ENCODE results near the gene EIF5. TPM values are rescaled to one million over a fixed set of nuclear protein-coding genes. Genes with fewer than 3 reads are reported as not detected.

The EIF5 gene
- polyA plus RNA-seq, 1 donor (not counting 4 experiments of a cell fraction or from before 2014, with no cell fraction given), result 221 TPM

DNA sequence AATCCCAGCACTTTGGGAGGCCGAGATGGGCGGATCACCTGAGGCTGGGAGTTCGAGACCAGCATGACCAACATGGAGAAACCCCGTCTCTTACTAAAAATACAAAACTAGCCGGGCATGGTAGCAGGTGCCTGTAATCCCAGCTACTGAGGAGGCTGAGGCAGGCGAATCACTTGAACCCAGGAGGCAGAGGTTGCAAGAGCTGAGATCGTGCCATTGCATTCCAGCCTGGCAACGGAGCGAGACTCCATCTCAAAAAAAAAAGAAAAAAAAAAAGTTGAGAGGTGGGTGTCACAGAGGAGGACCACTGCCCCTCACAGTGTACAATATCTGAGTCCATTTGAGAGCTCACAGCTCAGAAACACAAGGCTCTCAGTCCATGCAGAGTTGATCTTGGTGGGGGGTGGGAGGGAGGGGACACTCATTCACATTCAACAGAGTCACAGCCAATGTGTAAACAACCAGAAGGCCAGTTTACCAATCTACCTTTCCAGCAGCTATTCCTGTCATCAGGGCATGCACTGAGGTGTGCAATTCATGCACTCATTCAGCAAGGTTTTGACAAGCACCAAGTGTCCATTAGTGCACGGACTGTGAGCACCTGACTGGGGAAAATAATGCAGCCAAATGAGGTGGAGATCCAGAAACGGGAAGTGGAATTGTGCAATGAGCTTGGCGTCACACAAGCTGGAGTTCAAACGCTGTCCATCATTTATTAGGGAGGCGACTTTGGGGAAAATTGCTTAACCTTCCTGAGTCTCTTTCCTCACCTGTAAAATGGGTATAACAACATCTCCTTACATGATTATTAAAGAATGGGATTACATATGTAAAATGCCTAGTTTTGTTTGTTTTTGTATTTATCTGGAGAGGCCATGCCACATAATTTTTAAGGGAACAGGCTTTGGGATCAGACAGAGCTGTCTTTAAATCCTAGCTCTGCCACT is 4.4 kb upstream of the EIF5 start:
- FAIRE-seq (no peak), DNase-seq (ENCODE audit: low read depth, low spot score) (no peak)
- no peak overlapping the region for H2AFZ ChIP-seq (ENCODE audit: control insufficient read depth, low read length)
- H3K36me3 ChIP-seq (ENCODE audit: control insufficient read depth in 2 of 2, extremely low read depth in 1 of 2, insufficient read depth in 2 of 2, low read length in 2 of 2), result no peaks in the 10 kb centered on the region
- dilution Hi-C loops (cut with MboI; ENCODE audit: extremely low pct_ligation_motif_present, low sequenced_read_pairs), result no loop called here
- no peak overlapping the region for H3K4me3 ChIP-seq (ENCODE audit: control insufficient read depth in 2 of 3, extremely low read depth in 1 of 3, insufficient read depth in 2 of 3, low read depth in 1 of 3, low read length in 3 of 3)
- peaks cover 8% of the 10 kb centered on the region for H3K4me1 ChIP-seq (ENCODE audit: control insufficient read depth, extremely low read depth, insufficient read depth, low read length)
- no peak overlapping the region for H3K9ac ChIP-seq (ENCODE audit: control insufficient read depth, extremely low read depth, insufficient read depth, low read length)
- no peak overlapping the region for H3K27ac ChIP-seq (ENCODE audit: control insufficient read depth, insufficient read depth, low read length)
- H3K9me1 ChIP-seq (ENCODE audit: control insufficient read depth, extremely low read depth, insufficient read depth, low read length), result no peaks in the 10 kb centered on the region
- no peak overlapping the region for H3K4me2 ChIP-seq (ENCODE audit: control insufficient read depth, extremely low read depth, insufficient read depth, low read depth, low read length)
- no peaks in the 10 kb centered on the region for H4K20me1 ChIP-seq (ENCODE audit: control insufficient read depth, extremely low read depth, insufficient read depth, low read length)
- no peaks in the 10 kb centered on the region for H3K9me3 ChIP-seq (ENCODE audit: control insufficient read depth, low read depth, low read length)
- TF ChIP-seq EZH2 (IDR thresholded peaks at IDR 0.05; ENCODE audit: low read length) (no peak), CTCF (optimal IDR thresholded peaks at IDR 0.05 in 1 of 3, IDR thresholded peaks at IDR 0.05 in 1 of 3, conservative IDR thresholded peaks at IDR 0.05 in 1 of 3; ENCODE audit: extremely low read depth in 1 of 3, insufficient read depth in 2 of 3, low read length in 3 of 3) (no peak)
- peaks cover 5% of the 10 kb centered on the region for H3K27me3 ChIP-seq (ENCODE audit: control insufficient read depth, extremely low read depth, insufficient read depth, low read length)
- peaks cover 10% of the 10 kb centered on the region for H3K79me2 ChIP-seq (ENCODE audit: control insufficient read depth, insufficient read depth, low read length)

- TF ChIP-seq EZH2 (IDR thresholded peaks at IDR 0.05; ENCODE audit: low read length), result no peak
- no peak for TF ChIP-seq CTCF (optimal IDR thresholded peaks at IDR 0.05 in 1 of 3, IDR thresholded peaks at IDR 0.05 in 1 of 3, conservative IDR thresholded peaks at IDR 0.05 in 1 of 3; ENCODE audit: extremely low read depth in 1 of 3, insufficient read depth in 2 of 3, low read length in 3 of 3)
- Histone ChIP-seq H3K9me1 (ENCODE audit: control insufficient read depth, extremely low read depth, insufficient read depth, low read length) (no peaks in the 10 kb centered on the region), H2AFZ (ENCODE audit: control insufficient read depth, low read length) (no peak overlapping the region), H3K4me2 (ENCODE audit: control insufficient read depth, extremely low read depth, insufficient read depth, low read depth, low read length) (no peak overlapping the region), H3K9me3 (ENCODE audit: control insufficient read depth, low read depth, low read length) (no peaks in the 10 kb centered on the region), H3K27ac (ENCODE audit: control insufficient read depth, insufficient read depth, low read length) (no peak overlapping the region), H3K4me1 (ENCODE audit: control insufficient read depth, extremely low read depth, insufficient read depth, low read length) (peaks cover 11% of the 10 kb centered on the region), H4K20me1 (ENCODE audit: control insufficient read depth, extremely low read depth, insufficient read depth, low read length) (peaks cover 8% of the 10 kb centered on the region), H3K79me2 (ENCODE audit: control insufficient read depth, insufficient read depth, low read length) (peaks cover 18% of the 10 kb centered on the region), H3K36me3 (ENCODE audit: control insufficient read depth in 2 of 2, extremely low read depth in 1 of 2, insufficient read depth in 2 of 2, low read length in 2 of 2) (peaks cover 4 to 7% of the 10 kb centered on the region in 2 experiments), H3K9ac (ENCODE audit: control insufficient read depth, extremely low read depth, insufficient read depth, low read length) (no peak overlapping the region), H3K4me3 (ENCODE audit: control insufficient read depth in 2 of 3, extremely low read depth in 1 of 3, insufficient read depth in 2 of 3, low read depth in 1 of 3, low read length in 3 of 3) (no peak overlapping the region), H3K27me3 (ENCODE audit: control insufficient read depth, extremely low read depth, insufficient read depth, low read length) (peaks cover 5% of the 10 kb centered on the region)
- DNase-seq (ENCODE audit: low read depth, low spot score), result no peak
- no peak for FAIRE-seq
- dilution Hi-C loops (cut with MboI; ENCODE audit: extremely low pct_ligation_motif_present, low sequenced_read_pairs), result no loop called here
Measured at GRCh38 chr14:103330536-103330935, 3.5 kb upstream of the EIF5 start.

All from keratinocyte (primary cell).